NCI-H526 (cell line): Measurements from ENCODE around the gene THSD7B.
"Not testable (repeated sequence)": the region's sequence is repeated elsewhere in the genome, so short reads cannot be mapped to it uniquely, and the experiment has no call there.

Experiments
- DNase-seq, 2 experiments: peaks; one replicate each; lab custom pipeline; 2025; lab: John Stamatoyannopoulos, UW

THSD7B gene

GRCh38 chr2:137693534-137693933 lies 928.2 kb downstream of the THSD7B start:
- no peak for DNase-seq

DNA sequence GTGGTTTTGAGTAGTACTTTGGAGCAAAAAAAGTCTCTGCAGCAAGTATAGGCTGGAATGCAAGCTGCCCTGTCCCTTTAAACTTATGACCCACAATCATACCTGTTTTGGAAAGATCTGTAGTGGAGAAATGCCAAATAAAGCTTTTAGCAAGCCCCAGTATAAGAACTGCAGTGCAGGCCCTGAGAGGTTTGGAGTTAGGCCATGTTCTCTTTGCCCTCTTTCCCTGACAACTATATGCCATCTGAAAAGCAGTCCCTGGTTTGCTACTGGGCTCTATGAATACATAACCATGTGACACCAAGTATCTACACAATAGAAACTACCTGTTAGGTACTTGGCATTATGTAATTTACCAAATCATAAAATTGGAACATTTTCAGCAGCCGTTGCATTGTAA lies 931.6 kb downstream of the THSD7B start:
- no peak for DNase-seq

DNA sequence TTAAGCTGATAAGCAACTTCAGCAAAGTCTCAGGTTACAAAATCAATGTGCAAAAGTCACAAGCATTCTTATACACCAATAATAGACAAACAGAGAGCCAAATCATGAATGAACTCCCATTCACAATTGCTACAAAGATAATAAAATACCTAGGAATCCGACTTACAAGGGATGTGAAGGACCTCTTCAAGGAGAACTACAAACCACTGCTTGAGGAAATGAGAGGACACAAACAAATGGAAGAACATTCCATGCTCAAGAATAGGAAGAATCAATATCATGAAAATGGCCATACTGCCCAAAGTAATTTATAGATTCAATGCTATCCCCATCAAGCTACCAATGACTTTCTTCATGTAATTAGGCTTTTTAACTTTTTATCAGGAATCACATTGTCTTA lies 934.9 kb downstream of the THSD7B start:
- DNase-seq: not testable (repeated sequence)

GRCh38 chr2:137700681-137701080 lies 935.3 kb downstream of the THSD7B start:
- DNase-seq: no peak

DNA sequence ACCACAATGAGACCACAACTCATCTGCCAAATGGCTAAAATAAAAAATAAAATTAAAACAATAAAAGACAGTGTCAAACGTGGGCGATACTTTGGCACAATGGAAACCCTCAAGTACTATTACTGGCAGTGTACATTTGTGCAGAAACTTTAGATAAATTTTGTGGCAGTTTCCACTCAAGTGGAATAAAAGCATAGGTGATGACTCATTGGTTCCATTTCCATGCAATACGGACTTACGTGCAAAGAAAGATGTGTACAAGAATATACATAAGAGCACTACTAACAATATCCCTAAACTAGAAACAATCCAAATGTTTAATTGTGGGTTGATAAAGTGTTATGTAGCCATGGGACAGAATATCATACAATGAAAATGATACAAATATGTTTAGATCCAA lies 940.0 kb downstream of the THSD7B start:
- no peak for DNase-seq

DNA sequence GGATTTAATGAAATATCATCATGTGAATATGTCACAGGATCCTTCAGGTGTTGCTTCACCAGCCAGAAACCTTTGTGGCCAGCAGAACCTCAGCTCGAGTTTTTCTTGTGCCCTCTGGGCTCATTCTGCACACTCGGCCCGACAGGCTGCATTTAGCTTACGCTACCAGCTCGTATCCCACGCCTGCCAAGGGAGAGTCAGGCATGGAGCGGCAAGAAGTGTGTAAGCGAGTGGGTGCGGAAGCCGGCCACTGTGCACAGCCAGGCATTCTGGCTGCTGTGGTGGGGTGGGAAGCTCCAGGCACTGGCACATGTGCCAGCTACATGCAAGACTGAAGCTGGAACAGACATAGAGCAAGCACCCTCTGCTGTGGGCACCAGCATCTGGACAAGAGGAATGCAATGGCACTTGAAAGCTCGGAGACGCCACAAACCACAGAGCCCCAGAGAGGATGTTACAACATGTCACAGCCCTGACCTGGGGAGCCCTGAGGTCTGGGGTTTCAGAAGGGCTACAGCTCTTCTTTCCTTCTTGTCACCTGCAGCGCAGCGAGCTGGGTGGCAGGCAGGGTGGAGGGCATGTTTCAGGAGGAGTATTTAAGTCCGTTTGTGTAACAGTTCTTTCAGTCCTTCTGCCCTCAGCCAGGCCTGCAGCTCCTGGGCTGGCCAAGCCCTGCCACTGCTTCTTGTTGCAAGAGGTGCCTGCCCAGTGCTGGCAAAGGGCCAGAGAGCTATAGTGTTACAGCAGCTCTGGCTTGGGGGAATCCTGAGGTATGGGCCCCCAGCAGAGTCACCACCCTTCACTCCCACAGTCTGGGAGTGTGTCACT lies 941.7 kb downstream of the THSD7B start:
- DNase-seq: no peak

DNA sequence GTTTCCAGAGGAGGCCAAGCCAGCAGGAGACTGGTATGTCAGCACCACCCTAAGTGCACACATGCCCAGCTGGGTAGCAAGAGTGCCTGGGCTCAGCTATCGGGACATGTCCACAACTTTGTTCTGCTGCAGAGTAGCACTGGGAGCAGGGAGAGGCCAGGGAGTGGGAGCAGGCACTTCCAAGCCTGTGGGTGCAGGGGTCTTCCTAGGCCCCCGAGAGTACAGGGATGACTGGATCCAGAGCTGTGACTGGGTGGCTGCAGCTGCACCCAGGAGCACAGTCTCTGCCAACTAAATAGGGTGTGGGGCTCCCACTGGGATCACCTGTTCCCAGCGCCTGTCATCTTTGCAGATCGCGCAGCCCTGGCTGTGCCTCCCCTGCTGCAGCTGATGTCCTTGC lies 943.0 kb downstream of the THSD7B start:
- DNase-seq: no peak

GRCh38 chr2:137715731-137716191 lies 950.4 kb downstream of the THSD7B start:
- DNase-seq: no peak

DNA sequence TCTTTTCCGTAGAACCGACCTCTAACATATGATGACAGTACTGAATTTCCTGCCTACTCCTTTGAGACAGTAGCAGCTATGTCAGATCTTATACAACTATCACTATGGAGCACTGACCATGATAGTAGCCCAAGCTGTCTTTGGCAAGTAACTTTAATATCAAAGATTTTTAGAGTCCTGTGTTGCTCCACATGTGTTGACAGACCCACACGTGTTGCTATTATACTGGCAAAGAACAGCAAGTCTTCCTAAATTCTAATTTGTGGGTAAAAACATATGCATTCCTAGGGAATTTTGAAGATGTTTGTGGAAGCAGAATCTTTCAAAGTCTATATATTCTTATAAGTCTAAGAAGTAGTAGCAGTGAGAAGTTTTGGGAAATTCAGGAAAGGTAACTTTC lies 953.4 kb downstream of the THSD7B start:
- DNase-seq: no peak

DNA sequence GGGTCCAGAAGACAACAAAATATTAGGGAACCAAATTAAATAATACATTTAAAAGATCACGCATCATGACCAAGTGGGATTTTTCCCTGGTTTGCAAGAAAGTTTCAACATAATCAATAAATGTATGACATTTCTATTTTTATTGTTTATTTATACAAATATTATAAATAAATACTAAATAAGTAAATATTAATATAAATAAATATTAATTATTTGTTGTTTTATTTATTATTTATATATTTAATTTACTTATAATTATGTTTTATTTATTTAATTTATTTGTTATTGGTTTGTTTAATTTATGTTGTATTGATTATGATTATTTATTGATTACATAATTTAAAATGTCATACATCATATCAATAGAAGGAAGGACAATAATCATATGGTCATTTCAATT lies 956.4 kb downstream of the THSD7B start:
- no peak for DNase-seq

DNA sequence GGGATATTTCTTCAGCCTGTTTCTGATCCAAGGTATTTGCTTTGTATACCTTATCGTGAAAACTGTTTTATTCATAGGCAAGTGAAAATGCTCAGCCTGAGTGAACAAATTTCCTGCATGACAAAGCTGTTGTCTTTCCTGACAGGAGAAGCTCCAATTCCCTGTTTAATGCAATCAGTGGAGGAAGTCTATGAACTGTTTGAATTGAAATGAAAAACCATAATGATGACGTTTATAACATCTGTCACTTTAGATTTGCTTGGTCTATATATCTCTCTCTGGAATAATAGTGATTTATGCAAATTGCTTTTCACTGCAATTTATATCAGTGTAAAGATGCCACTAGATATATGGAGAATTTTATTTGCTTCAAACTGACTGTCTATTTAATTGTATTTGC lies 959.6 kb downstream of the THSD7B start:
- DNase-seq: no peak
